Calu3 (cell line): ENCODE results near the gene IZUMO3. TPM values are rescaled to one million over a fixed set of nuclear protein-coding genes. Genes with fewer than 3 reads are reported as not detected.
"Not testable (repeated sequence)": the region's sequence is repeated elsewhere in the genome, so short reads cannot be mapped to it uniquely, and the experiment has no call there.

Experiments used
- BruUV-seq: library from RNA; stranded (reverse); fragments of 400-500 nt; replicated peaks from 2 replicates; lab custom pipeline; 2021; lab: Mats Ljungman, UMichigan
- CTCF ChIA-PET: fragments of 300-600 bp; sonication (Branson Sonifier 250); formaldehyde crosslinking; loops from one replicate; lab custom pipeline; 2022; ENCODE audit warnings: antibody characterized with exemption; lab: Charles Lee
- DNase-seq: peaks from one replicate; pipeline ENCODE4 v3.0.0; 2022
- H3K27ac Mint-ChIP-seq: one replicate; pipeline ENCODE4 v1.8.0; 2022; ENCODE audit warnings: mixed read lengths; ENCODE audit not compliant: unreplicated experiment
- H3K27me3 Mint-ChIP-seq: one replicate; pipeline ENCODE4 v1.8.0; 2022; ENCODE audit warnings: mixed read lengths; ENCODE audit not compliant: unreplicated experiment
- H3K36me3 Mint-ChIP-seq: one replicate; pipeline ENCODE4 v1.8.0; 2022; ENCODE audit warnings: mild to moderate bottlenecking, moderate library complexity, mixed read lengths; ENCODE audit not compliant: insufficient read depth, unreplicated experiment
- H3K4me1 Mint-ChIP-seq: one replicate; pipeline ENCODE4 v1.8.0; 2022; ENCODE audit warnings: mild to moderate bottlenecking, low read depth, mixed read lengths; ENCODE audit not compliant: unreplicated experiment
- H3K4me3 Mint-ChIP-seq: one replicate; pipeline ENCODE4 v1.8.0; 2022; ENCODE audit warnings: mild to moderate bottlenecking, low read depth, moderate library complexity, mixed read lengths; ENCODE audit not compliant: unreplicated experiment
- H3K9me3 Mint-ChIP-seq: one replicate; pipeline ENCODE4 v1.8.0; 2022; ENCODE audit warnings: low read depth, mixed read lengths; ENCODE audit not compliant: unreplicated experiment
- intact Hi-C: fragments of 100-400 bp; cut with micrococcal nuclease; formaldehyde crosslinking; loops from one replicate; pipeline ENCODE4 v1.10.0; 2022; ENCODE audit not compliant: unreplicated experiment
- total RNA-seq: library from RNA; stranded (reverse); gene quantifications from 2 replicates; pipeline ENCODE4 v1.2.3, GENCODE V29; 2022
- TF ChIP-seq, protein P1 (sequence below): fragments of 200-600 bp; IDR thresholded peaks from one replicate; pipeline ENCODE4 v1.8.0; 2022; ENCODE audit warnings: antibody characterized with exemption; ENCODE audit not compliant: unreplicated experiment

The IZUMO3 gene
- total RNA-seq, 1 experiment from 2014 or later: not detected

- Mint-ChIP-seq H3K4me3 (no peak overlapping the region), H3K27ac (no peak overlapping the region), H3K4me1 (no peaks in the 10 kb centered on the region), H3K27me3 (no peaks in the 10 kb centered on the region), H3K9me3 (peaks cover 4% of the 10 kb centered on the region), H3K36me3 (no peaks in the 10 kb centered on the region)
- CTCF ChIA-PET: no interaction called here
- TF ChIP-seq, protein P1, sequence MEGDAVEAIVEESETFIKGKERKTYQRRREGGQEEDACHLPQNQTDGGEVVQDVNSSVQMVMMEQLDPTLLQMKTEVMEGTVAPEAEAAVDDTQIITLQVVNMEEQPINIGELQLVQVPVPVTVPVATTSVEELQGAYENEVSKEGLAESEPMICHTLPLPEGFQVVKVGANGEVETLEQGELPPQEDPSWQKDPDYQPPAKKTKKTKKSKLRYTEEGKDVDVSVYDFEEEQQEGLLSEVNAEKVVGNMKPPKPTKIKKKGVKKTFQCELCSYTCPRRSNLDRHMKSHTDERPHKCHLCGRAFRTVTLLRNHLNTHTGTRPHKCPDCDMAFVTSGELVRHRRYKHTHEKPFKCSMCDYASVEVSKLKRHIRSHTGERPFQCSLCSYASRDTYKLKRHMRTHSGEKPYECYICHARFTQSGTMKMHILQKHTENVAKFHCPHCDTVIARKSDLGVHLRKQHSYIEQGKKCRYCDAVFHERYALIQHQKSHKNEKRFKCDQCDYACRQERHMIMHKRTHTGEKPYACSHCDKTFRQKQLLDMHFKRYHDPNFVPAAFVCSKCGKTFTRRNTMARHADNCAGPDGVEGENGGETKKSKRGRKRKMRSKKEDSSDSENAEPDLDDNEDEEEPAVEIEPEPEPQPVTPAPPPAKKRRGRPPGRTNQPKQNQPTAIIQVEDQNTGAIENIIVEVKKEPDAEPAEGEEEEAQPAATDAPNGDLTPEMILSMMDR: no peak
- intact Hi-C loops: no loop called here
- DNase-seq: no peak
- BruUV-seq: no TSS peak
Observed at GRCh38 chr9:24582146-24583126, 36.7 kb upstream of the IZUMO3 start.

DNA sequence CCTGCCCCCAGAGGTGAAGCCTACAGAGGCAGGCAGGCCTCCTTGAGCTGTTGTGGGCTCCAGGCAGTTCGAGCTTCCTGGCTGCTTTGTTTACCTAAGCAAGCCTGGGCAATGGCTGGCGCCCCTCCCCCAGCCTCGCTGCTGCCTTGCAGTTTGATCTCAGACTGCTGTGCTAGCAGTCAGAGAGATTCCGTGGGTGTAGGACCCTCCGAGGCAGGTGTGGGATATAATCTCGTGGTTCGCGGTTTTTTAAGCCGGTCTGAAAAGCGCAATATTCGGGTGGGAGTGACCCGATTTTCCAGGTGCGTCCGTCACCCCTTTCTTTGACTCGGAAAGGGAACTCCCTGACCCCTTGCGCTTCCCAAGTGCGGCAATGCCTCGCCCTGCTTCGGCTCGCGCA, 34.3 kb upstream of the IZUMO3 start:
- BruUV-seq, H3K4me1 Mint-ChIP-seq, intact Hi-C loops, H3K27ac Mint-ChIP-seq, DNase-seq, H3K36me3 Mint-ChIP-seq, H3K4me3 Mint-ChIP-seq, H3K9me3 Mint-ChIP-seq, CTCF ChIA-PET, H3K27me3 Mint-ChIP-seq: not testable (repeated sequence)

GRCh38 chr9:24572406-24572805, 26.7 kb upstream of the IZUMO3 start:
- Mint-ChIP-seq H3K4me1 (no peaks in the 10 kb centered on the region), H3K27me3 (no peaks in the 10 kb centered on the region), H3K36me3 (no peaks in the 10 kb centered on the region), H3K4me3 (no peak overlapping the region), H3K27ac (no peak overlapping the region), H3K9me3 (peaks cover 7% of the 10 kb centered on the region)
- TF ChIP-seq, protein P1: no peak
- no peak for DNase-seq
- CTCF ChIA-PET: no interaction called here
- intact Hi-C loops: no loop called here
- BruUV-seq: no TSS peak

DNA sequence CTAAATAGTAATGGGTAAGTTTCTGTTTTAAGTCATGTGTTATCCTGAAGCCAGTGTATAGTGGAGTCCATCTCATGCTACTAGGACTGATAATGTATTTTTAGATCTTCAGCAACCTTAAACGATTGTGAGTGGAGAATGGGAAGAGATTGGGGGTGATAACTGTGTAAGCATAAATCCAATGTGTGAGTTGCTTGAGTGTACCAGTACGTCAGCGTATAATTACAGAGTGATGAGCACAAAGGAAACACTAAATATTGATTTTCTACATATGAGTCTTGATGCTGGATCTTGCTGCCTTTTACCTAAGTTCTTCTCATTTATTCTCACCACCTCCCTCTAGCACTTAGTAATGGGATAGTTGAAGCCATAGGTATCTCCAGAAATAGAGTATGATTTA, 16.3 kb upstream of the IZUMO3 start:
- no peaks in the 10 kb centered on the region for H3K27me3 Mint-ChIP-seq
- H3K4me1 Mint-ChIP-seq: no peaks in the 10 kb centered on the region
- H3K27ac Mint-ChIP-seq: no peak overlapping the region
- intact Hi-C loops: no loop called here
- H3K9me3 Mint-ChIP-seq: peaks cover 13% of the 10 kb centered on the region
- no peak overlapping the region for H3K4me3 Mint-ChIP-seq
- DNase-seq: no peak
- TF ChIP-seq, protein P1: no peak
- CTCF ChIA-PET: no interaction called here
- H3K36me3 Mint-ChIP-seq: no peaks in the 10 kb centered on the region
- BruUV-seq: no TSS peak

DNA sequence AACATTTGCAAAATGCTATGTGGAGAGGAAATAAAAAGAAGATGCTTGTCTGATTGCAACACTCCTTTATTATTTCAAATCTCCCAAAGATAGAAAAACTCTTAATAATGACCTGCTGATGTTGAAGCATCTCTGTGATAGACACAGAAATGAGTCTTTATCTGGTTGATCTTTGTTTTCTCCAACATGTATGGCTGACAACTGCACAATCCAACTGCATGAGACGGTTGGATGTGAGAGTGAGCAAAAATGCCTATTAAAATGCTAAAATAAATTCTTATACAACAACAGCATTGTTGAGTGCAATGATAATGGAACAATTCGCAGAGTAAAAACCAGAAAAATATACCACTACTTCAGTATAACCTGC, 7.5 kb upstream of the IZUMO3 start:
- no peak overlapping the region for H3K27ac Mint-ChIP-seq
- CTCF ChIA-PET: no interaction called here
- no peaks in the 10 kb centered on the region for H3K27me3 Mint-ChIP-seq
- H3K9me3 Mint-ChIP-seq: peaks cover 5% of the 10 kb centered on the region
- H3K36me3 Mint-ChIP-seq: no peaks in the 10 kb centered on the region
- no peak overlapping the region for H3K4me3 Mint-ChIP-seq
- H3K4me1 Mint-ChIP-seq: no peaks in the 10 kb centered on the region
- BruUV-seq: no TSS peak
- TF ChIP-seq, protein P1: no peak
- no peak for DNase-seq
- intact Hi-C loops: no loop called here
